Posterior cingulate gyrus (tissue), 11 donors: Measurements from ENCODE around the gene PLCL2.
A peak's percentile ranks its signal among the peaks of the same experiment; 100 is the strongest.

Experiments used
- DNase-seq, 10 donors: peaks; one replicate each; pipeline versions ENCODE4 v3.0.0 to v3.0.0-alpha.2; 2020 to 2021; ENCODE audit warnings: mixed read lengths in 3 of 10
- intact Hi-C: fragments of 100-400 bp; cut with DNase I; formaldehyde crosslinking; loops from one replicate; pipeline ENCODE4 v1.15.1; 2023

Gene PLCL2

GRCh38 chr3:17059989-17060550 is 175.3 kb downstream of the PLCL2 start:
- intact Hi-C loops: no loop called here
- no peak for DNase-seq

GRCh38 chr3:17061005-17061404 is 176.2 kb downstream of the PLCL2 start:
- no peak for DNase-seq
- intact Hi-C loops: no loop called here

DNA sequence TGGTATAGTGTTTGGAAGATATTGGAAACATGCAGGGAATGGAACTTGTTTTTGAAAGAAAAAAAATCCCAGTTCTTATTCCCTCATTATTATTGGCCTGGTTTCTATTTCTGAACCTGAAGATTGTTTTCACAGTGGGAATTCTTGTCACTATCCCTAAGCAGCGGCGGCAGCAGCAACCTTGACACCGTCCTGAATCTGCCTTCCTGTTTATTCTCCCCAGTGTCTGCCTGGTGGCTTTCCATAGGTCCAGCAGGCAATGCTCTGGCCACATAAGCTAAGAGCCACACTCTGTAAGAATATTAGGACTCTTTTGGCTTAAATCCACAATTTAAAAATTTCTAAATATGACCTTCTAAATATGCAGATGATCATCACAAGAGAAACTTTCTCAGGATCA is 178.0 kb downstream of the PLCL2 start:
- DNase-seq: no peak
- intact Hi-C loops: no loop called here

GRCh38 chr3:17063596-17063995 is 178.8 kb downstream of the PLCL2 start:
- intact Hi-C loops: no loop called here
- no peak for DNase-seq

DNA sequence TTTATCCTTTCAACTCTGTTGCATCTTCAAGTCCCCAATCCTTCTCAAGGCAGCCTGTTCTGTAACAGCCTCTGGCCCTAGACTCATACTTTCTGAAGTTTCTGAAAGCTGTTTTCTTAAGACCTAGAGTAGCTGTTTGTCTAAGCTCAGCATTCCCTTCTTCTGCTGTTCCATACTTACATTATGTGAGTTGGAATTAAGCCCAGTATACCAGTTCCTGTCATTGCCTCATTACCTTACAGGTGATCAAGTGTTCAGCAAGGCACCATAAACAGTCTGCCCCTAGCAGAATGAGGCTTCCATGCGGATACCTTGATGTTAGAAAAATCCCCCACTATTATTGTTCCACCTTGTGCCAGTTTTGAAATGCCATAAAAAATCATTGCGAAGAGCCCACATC is 180.6 kb downstream of the PLCL2 start:
- intact Hi-C loops: no loop called here

DNA sequence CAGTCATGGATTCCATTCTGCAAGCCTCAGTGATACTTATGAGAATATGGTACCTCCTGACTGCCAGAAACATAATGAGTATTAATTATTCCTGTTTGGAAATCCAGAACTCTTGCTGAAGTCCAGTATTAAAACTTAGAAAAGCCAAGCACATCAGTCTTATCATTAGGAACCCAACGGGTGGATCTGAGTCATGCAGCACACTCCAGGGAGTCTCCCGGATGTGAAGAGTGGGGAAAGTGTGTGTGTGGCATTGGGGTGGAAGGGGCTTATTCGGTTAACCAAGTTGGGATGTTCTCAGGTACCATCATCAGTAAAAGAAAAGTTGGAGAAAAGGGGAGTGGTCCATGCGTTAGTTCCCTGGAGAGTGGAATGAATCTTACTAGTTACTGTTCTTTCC is 181.1 kb downstream of the PLCL2 start:
- intact Hi-C loops: no loop called here
- no peak for DNase-seq

More for the DNA sequence above, 180.6 kb downstream of the PLCL2 start:
- no peak for DNase-seq

GRCh38 chr3:17069754-17070153 is 185.0 kb downstream of the PLCL2 start:
- intact Hi-C loops: no loop called here

DNA sequence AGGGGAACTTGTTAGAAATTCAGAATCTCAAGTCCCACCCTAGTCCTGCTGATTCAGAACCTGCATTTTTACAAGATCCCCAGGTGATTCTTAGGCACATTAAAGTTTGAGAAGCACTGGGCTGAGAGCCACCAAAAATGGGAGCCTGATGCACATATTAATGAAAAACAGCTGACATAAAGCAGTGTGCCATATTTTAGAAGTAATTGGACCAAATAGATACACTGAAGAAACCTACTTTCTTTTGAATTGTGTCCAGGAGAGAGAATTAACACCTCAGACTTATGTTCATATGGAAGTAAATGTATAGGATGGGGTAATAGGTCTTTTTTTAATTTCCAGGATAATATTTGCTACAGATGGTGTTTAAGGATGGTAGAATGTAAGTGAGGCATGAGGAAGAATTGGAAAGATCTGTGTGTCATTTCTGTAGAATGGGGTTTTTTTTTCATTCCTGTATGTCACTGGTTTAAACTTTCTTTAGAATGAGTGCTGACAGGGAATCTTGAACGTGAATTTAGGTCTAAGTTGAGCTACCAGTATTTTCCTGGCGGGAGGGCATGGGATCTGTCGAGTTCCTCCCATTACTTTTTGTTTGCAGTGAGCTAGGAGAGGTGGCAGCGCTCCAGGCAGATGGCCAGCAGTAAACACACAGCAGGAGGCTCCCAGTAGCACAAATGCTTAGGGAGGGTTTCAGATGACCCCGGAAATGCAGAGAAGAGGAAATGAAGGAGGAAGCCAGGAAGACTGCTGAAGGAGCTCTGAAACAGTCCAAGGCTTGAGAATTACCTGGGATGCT is 185.6 kb downstream of the PLCL2 start:
- DNase-seq: peak in 3 of 10 donors; percentile 13 to 69 (median 64)
- intact Hi-C loops: no loop called here

More at GRCh38 chr3:17069754-17070153, 185.0 kb downstream of the PLCL2 start:
- DNase-seq: no peak

GRCh38 chr3:17074559-17074958 is 189.8 kb downstream of the PLCL2 start:
- intact Hi-C loops: no loop called here
- no peak for DNase-seq

DNA sequence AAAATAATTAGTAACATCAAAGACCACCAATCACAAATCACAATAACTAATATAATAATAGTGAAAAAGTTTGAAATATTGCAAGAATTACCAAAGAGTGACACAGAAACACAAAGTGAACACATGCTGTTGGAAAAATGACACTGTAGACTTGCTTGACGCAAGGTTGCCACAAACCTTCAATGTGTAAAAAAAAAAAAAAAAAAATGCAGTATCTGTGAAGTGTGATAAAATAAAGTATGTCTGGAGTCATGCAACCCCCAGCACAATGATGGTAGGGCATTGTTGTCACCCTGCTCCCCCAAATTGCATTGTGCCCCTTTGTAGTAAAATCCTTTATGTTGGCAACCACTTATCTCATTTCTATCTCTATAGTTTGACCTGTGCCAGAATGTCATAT is 190.6 kb downstream of the PLCL2 start:
- intact Hi-C loops: no loop called here
- no peak for DNase-seq

DNA sequence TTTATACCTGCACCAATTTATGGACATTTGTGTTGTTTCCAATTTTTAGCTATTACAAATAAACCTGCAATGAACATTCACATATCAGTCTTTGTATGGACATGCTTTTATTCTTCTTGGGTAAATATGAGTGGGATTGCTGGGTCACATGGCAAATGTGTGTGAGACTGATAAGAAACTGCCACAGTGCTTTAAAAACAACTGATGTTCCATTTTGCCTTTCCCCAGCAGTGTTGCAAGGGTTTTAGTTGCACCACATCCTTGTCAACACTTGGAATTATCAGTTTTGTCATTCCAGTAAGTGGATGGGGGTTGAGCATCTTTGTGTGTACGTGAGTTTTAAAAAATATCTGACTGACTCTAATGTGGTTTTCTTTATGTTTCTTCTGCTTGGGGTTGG is 191.2 kb downstream of the PLCL2 start:
- DNase-seq: no peak
- intact Hi-C loops: no loop called here

DNA sequence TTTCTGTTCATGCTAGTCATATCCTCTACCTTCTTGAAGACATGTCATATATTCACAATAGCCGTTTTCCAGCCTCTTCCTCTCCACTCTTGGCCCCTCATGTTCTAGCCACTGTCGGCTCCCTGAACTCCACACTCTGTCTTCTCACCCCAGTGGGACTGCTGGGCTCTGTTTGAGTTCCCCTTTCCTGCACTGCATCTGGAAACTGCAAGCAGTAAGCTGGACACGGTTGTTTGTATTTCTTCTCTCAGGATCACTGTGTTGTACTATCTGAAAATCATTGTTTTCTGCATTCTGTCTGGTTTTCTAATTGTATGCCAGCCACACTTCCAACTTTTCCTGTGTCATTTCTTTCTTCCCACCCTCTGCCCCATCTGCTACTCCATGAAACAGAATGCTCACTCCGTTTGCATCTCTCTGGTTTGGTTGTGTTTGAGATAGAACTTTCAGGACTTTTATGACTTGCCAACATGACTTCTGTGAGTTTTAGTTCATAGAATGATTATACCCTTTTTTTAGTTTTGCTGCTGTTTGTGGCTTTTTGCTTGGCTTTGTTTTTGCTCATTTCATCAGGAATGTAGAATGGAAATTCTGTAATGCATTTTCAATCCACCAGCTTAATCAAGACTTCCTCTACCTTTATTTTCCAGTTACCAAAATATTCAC is 192.3 kb downstream of the PLCL2 start:
- peak in 1 of 10 donors; percentile 74 for DNase-seq
- intact Hi-C loops: no loop called here

DNA sequence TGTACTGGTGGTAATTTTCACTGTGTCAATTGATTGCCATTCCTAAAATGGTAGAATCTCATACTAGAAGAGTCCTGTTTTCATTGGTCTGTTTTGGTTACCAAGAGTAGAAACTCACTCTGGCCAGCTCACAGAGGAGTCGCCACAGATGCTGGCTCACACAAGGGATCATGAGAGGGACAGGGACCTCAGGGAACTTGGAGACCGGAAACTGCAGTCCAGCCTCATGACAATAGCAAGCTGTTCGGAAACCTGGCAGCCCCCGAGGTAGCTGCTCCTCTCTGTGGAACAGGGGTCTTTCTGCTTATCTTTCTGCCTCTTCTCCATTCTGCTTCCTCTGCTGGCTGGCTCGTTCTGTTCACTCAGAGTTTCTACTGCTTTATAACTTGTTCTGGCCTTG is 192.9 kb downstream of the PLCL2 start:
- intact Hi-C loops: no loop called here
- peak in 1 of 10 donors; percentile 60 for DNase-seq

GRCh38 chr3:17078926-17079465 is 194.2 kb downstream of the PLCL2 start:
- peak in 2 of 10 donors; percentile 33 to 67 for DNase-seq
- intact Hi-C loops: no loop called here

- intact Hi-C loops: no loop called here
- DNase-seq: no peak
Observed at GRCh38 chr3:17079933-17080332, 195.2 kb downstream of the PLCL2 start.

- intact Hi-C loops: no loop called here
- DNase-seq: peak in 1 of 10 donors; percentile 63
Observed at GRCh38 chr3:17081520-17081919, 196.8 kb downstream of the PLCL2 start.

DNA sequence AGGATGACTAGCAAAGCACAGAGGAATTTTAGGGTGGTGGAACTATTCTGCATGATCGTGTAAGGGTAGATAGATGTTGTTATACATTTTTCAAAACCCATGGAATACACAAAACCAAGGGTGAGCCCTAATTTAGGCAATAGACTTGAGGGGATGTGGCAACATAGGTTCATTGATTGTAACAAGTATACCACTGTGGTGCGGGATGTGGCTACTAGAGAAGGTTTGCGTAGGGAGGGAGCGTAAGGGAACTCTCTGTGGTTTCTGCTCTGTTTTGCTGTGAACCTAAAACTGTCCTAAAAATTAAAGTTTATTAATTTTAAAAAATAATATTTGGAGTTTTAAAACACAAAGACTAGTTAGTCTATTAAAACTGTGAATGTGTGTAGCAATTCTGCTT is 202.8 kb downstream of the PLCL2 start:
- intact Hi-C loops: no loop called here
- DNase-seq: no peak

- intact Hi-C loops: no loop called here
Observed at GRCh38 chr3:17088017-17088416, 203.3 kb downstream of the PLCL2 start.

GRCh38 chr3:17088602-17089313 is 204.0 kb downstream of the PLCL2 start:
- intact Hi-C loops: no loop called here
- DNase-seq: peak in 5 of 10 donors; percentile 37 to 84 (median 76)

More at GRCh38 chr3:17088017-17088416, 203.3 kb downstream of the PLCL2 start:
- peak in 1 of 10 donors; percentile 61 for DNase-seq

- no peak for DNase-seq
- intact Hi-C loops: no loop called here
Observed at GRCh38 chr3:17089314-17089700, 204.6 kb downstream of the PLCL2 start.
